NB4 (cell line): ENCODE data around the gene KIRREL3.

ENCODE experiments used
- DNase-seq: peaks from one replicate; pipeline ENCODE4 v3.0.0; 2010; ENCODE audit warnings: low read depth
- H3K4me3 ChIP-seq: one replicate; pipeline ENCODE4 v1.5.1; 2011; ENCODE audit warnings: mild to moderate bottlenecking, low read depth, low read length, moderate library complexity
- CTCF ChIP-seq: IDR thresholded peaks from one replicate; pipeline ENCODE4 v1.5.1; 2012; ENCODE audit warnings: low read depth, low read length
- MAX ChIP-seq: IDR thresholded peaks from 2 replicates; pipeline ENCODE4 v1.6.1; 2011; ENCODE audit warnings: low read depth, low read length
- MYC ChIP-seq: IDR thresholded peaks from 2 replicates; pipeline ENCODE4 v1.6.1; 2011; ENCODE audit warnings: low read depth, low read length
- POLR2A ChIP-seq: IDR thresholded peaks from 2 replicates; pipeline ENCODE4 v1.6.1; 2011; ENCODE audit warnings: mild to moderate bottlenecking; ENCODE audit not compliant: insufficient read length; ENCODE audit errors: extremely low read depth

Gene KIRREL3

GRCh38 chr11:126494831-126495230 lies 505.7 kb downstream of the KIRREL3 start:
- DNase-seq, result no peak
- no peak overlapping the region for H3K4me3 ChIP-seq
- TF ChIP-seq MAX (no peak), POLR2A (no peak), MYC (no peak), CTCF (no peak)

GRCh38 chr11:126492331-126493082 lies 508.1 kb downstream of the KIRREL3 start:
- TF ChIP-seq MYC, result no peak
- TF ChIP-seq POLR2A, result no peak
- TF ChIP-seq MAX, result no peak
- no peak for TF ChIP-seq CTCF
- no peak for DNase-seq
- H3K4me3 ChIP-seq, result no peak overlapping the region

- no peak overlapping the region for H3K4me3 ChIP-seq
- TF ChIP-seq POLR2A, result no peak
- no peak for TF ChIP-seq MYC
- TF ChIP-seq MAX, result no peak
- TF ChIP-seq CTCF, result no peak
- DNase-seq, result no peak
Observed at GRCh38 chr11:126491092-126491491, 509.5 kb downstream of the KIRREL3 start.

- no peak for TF ChIP-seq MYC
- DNase-seq, result no peak
- H3K4me3 ChIP-seq, result no peak overlapping the region
Observed at GRCh38 chr11:126489836-126490660, 510.5 kb downstream of the KIRREL3 start.

GRCh38 chr11:126488591-126489370 lies 511.8 kb downstream of the KIRREL3 start:
- TF ChIP-seq POLR2A, result no peak
- TF ChIP-seq MYC, result no peak
- TF ChIP-seq MAX, result no peak
- no peak for TF ChIP-seq CTCF
- DNase-seq, result no peak

GRCh38 chr11:126487711-126488110 lies 512.9 kb downstream of the KIRREL3 start:
- no peak overlapping the region for H3K4me3 ChIP-seq
- DNase-seq, result peak; percentile 26
- TF ChIP-seq CTCF (no peak), MYC (no peak), MAX (no peak), POLR2A (no peak)

More at GRCh38 chr11:126488591-126489370, 511.8 kb downstream of the KIRREL3 start:
- H3K4me3 ChIP-seq, result no peak overlapping the region
